Measurements from ENCODE around the gene ARHGEF37.

Gene ARHGEF37

DNA sequence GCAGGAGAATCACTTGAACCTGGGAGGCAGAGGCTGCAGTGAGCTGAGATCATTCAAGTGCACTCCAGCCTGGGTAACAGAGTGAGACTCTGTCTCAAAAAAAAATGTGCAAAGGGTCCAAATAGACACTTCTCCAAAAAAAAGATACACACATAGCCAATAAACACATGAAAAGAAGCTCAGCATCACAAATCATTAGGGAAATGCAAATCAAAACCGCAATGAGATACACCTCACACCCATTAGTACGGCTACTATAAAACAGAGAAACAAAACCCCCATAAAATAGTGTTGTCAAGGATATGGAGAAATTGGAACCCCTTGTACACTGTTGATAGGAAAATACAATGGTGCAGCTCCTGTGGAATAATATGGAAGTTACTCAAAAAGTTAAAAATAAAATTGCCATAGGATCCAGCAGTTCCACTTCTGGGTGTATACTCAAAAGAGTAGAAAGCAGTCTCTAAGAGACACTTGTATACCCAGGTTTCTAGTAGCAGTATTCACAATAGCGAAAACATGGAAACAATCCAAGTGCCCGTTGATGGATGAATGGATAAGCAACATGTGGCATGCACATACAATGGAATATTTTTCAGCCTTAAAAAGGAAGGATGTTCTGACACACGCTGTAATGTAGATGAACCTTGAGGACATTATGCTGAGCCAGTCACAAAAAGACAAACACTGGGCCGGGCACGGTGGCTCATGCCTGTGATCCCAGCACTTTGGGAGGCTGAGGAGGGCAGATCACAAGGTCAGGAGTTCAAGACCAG, 91.6 kb downstream of the ARHGEF37 start:
- Histone ChIP-seq H2AFZ (ENCODE audit: low read depth, low read length) (no peak overlapping the region), H3K36me3 (ENCODE audit: insufficient read depth, low read length) (no peaks in the 10 kb centered on the region), H3K4me1 (ENCODE audit: insufficient read depth, low read length) (no peaks in the 10 kb centered on the region), H3K4me3 (ENCODE audit: low read length) (no peak overlapping the region), H3K27me3 (ENCODE audit: insufficient read depth, low read length) (no peaks in the 10 kb centered on the region), H3K9me3 (ENCODE audit: low read length) (no peaks in the 10 kb centered on the region)

DNA sequence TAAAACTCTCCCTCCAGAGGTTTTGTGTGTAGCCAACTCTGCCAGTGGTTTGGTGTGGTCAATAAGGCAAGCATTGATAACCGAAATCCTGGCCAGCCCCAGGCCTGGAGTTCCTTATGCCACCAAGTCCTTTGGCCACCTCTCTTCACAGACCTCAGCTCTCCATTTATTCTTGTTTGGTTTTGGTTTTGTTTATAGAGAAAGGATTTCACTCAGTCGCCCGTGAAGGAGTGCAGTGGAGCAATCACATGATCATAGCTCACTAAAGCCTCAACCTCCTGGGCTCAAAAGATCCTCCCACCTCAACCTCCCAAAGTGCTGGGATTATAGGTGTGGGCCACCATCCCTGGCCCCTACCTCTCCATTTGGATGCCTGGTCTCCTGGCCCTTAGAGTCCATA, 93.4 kb downstream of the ARHGEF37 start:
- Histone ChIP-seq H2AFZ (ENCODE audit: low read depth, low read length) (no peak overlapping the region), H3K9me3 (ENCODE audit: low read length) (no peaks in the 10 kb centered on the region), H3K27me3 (ENCODE audit: insufficient read depth, low read length) (no peaks in the 10 kb centered on the region), H3K4me1 (ENCODE audit: insufficient read depth, low read length) (no peaks in the 10 kb centered on the region), H3K4me3 (ENCODE audit: low read length) (no peak overlapping the region), H3K36me3 (ENCODE audit: insufficient read depth, low read length) (no peaks in the 10 kb centered on the region)

DNA sequence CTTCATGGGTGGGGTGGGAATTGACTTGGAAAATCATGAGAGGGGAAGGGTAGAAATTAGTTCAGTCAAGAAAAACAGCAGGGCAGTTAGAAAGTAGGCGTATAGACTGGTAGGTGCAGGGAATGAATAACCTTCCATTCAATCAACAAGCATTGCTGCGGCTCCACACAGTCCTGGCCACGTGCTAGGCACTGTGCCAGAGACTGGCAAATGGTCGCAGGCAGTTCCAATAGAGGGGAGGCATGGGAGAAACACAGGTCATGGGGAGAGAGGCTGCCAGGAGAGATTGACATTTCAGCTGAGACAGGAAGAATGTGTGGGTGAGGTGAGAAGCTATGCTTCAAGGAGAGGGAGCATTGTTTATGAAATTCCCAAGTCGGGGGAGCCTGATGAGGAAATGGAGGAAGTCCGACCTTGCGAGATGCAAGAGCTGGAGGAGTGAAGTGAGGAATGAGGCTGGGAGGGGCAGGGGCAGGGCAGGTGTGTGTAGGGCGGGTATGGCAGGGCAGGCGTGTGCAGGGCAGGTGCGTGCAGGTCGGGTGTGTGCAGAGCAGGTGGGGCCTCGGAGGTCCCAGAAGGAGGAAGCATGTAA, 94.4 kb downstream of the ARHGEF37 start:
- H3K4me1 ChIP-seq (ENCODE audit: insufficient read depth, low read length): no peaks in the 10 kb centered on the region
- no peak overlapping the region for H2AFZ ChIP-seq (ENCODE audit: low read depth, low read length)
- no peak overlapping the region for H3K4me3 ChIP-seq (ENCODE audit: low read length)
- H3K9me3 ChIP-seq (ENCODE audit: low read length): no peaks in the 10 kb centered on the region
- no peaks in the 10 kb centered on the region for H3K27me3 ChIP-seq (ENCODE audit: insufficient read depth, low read length)
- no peaks in the 10 kb centered on the region for H3K36me3 ChIP-seq (ENCODE audit: insufficient read depth, low read length)

DNA sequence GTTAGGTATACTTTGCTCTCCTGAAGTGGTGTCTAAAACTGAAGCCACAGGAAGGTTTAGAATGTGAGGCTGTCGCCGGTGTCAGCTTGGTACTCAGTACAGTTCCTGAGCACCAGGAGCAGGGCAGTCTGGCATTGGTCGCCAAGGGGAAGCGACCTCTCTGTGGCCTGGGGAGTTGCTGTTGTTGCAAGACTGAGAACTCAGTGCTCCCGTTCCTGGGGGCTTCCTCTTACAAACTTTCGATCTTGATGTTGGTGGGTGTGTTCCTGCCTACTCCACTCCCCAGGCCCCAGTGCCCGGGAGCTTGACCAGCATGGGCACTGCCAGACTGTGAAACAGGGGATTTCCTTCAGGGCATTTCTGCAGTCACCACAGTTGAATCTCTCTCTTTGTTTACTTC, 96.4 kb downstream of the ARHGEF37 start:
- no peaks in the 10 kb centered on the region for H3K4me1 ChIP-seq (ENCODE audit: insufficient read depth, low read length)
- no peaks in the 10 kb centered on the region for H3K27me3 ChIP-seq (ENCODE audit: insufficient read depth, low read length)
- H3K36me3 ChIP-seq (ENCODE audit: insufficient read depth, low read length): no peaks in the 10 kb centered on the region
- no peak overlapping the region for H2AFZ ChIP-seq (ENCODE audit: low read depth, low read length)
- no peaks in the 10 kb centered on the region for H3K9me3 ChIP-seq (ENCODE audit: low read length)
- no peak overlapping the region for H3K4me3 ChIP-seq (ENCODE audit: low read length)

DNA sequence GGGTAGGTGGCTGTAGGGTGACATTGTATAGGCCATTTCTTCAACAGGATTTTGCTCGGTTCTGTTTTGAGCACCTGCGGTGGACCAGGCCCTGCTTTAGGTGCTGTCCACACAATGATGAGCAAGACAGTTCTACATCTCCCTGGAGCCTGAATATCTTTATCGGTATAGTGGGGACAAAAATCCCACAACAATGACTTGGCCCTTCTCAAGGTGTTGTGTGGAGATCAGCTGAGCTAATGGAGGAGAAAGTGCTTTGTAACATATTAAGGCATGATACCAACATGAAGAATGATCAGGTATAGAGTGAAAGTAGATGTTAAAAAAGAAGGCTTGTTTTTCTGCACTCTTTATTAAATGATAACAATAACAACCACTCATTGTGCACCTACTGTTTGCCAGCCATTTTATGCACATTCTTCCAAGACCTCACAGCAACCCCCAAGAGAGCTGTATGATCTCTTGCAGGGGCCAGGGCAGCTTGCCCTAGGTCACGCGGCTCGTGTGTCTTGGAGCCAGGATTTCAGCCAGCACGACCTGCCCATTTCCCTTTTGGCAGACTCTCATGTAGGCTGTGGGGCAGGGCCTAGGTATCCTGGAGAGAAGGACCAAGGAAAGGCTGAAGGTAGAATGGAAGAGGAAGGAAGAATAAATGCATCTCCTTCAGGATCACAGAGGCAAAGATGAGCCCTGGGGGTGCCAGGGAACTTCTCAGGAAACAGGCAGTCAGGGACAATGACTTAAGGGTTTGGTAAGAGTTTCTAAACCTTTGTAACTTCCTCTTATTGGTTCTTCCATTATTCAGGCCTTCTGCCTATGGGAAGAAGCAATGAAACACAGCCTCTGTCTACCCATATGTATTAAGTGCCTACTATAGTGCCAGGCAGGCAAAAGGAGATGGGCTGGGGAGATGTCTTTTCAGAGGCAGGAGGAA, 98.8 kb downstream of the ARHGEF37 start:
- Histone ChIP-seq H3K9me3 (ENCODE audit: low read length) (no peaks in the 10 kb centered on the region), H2AFZ (ENCODE audit: low read depth, low read length) (no peak overlapping the region), H3K27me3 (ENCODE audit: insufficient read depth, low read length) (peaks cover 6% of the 10 kb centered on the region), H3K36me3 (ENCODE audit: insufficient read depth, low read length) (no peaks in the 10 kb centered on the region), H3K4me3 (ENCODE audit: low read length) (no peak overlapping the region), H3K4me1 (ENCODE audit: insufficient read depth, low read length) (no peaks in the 10 kb centered on the region)

DNA sequence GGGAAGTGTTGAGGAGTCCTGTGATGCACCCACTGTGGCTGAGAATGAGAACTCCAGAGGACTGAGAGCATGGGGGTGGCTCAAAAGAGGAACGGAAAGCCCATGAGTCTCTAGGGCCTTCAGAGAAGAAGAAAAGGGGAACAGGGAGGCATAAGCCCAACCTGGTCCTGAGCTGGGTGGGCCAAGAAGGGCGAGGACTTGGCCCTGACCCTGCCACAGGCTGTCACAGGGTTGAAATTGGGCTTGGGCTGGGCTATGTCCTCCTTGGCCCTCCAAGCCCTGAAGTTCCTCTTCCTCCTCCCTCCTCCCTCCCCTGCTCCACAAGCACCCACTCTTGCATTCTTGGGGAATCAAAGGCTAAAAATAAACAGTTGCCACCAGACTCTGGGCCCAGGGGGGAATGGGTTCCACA, 99.5 kb downstream of the ARHGEF37 start:
- Histone ChIP-seq H3K9me3 (ENCODE audit: low read length) (no peaks in the 10 kb centered on the region), H3K4me3 (ENCODE audit: low read length) (no peak overlapping the region), H2AFZ (ENCODE audit: low read depth, low read length) (no peak overlapping the region), H3K4me1 (ENCODE audit: insufficient read depth, low read length) (no peaks in the 10 kb centered on the region), H3K36me3 (ENCODE audit: insufficient read depth, low read length) (no peaks in the 10 kb centered on the region), H3K27me3 (ENCODE audit: insufficient read depth, low read length) (peaks cover 6% of the 10 kb centered on the region)

DNA sequence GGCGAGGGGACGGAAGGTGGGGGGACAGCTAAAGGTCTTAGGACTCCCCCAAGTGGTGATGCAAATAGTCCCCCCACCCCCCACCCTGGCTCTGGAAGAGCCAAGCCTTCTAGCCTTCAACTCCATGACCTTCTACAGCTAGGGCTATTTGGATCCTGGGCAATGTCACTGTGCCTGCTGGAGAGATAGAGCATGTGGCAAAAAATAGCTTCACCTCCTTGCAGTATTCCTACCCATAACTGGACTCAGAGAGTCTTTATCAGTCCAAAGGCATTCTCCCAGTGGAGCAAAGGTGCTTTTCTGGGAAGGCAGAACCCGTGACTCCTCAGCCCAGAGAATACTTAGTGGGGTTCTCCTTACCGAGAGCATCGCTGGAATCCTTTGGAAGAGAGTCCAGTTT, 100.0 kb downstream of the ARHGEF37 start:
- Histone ChIP-seq H3K27me3 (ENCODE audit: insufficient read depth, low read length) (peaks cover 6% of the 10 kb centered on the region), H2AFZ (ENCODE audit: low read depth, low read length) (no peak overlapping the region), H3K36me3 (ENCODE audit: insufficient read depth, low read length) (no peaks in the 10 kb centered on the region), H3K4me3 (ENCODE audit: low read length) (no peak overlapping the region), H3K9me3 (ENCODE audit: low read length) (no peaks in the 10 kb centered on the region), H3K4me1 (ENCODE audit: insufficient read depth, low read length) (no peaks in the 10 kb centered on the region)

DNA sequence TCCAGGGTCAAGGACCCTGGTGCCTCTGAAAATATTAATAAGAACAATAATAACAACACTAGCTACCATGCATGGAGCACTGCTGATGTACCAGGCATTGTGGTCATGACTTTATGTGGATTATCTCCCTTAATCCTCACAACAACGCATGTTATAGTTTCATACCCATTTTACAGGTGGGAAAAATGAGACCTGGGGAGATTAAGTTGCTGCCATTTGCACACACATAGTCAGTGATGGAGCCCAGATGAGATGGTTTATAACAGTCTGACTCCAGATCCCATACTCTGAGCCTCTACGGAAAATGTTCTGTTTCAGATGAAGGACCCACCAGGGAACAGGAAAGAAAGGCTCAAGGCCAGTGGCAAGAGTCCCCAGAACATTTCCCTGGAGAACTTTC, 100.6 kb downstream of the ARHGEF37 start:
- H3K4me3 ChIP-seq (ENCODE audit: low read length): no peak overlapping the region
- no peaks in the 10 kb centered on the region for H3K4me1 ChIP-seq (ENCODE audit: insufficient read depth, low read length)
- H3K36me3 ChIP-seq (ENCODE audit: insufficient read depth, low read length): no peaks in the 10 kb centered on the region
- H2AFZ ChIP-seq (ENCODE audit: low read depth, low read length): no peak overlapping the region
- H3K9me3 ChIP-seq (ENCODE audit: low read length): no peaks in the 10 kb centered on the region
- H3K27me3 ChIP-seq (ENCODE audit: insufficient read depth, low read length): peaks cover 6% of the 10 kb centered on the region

DNA sequence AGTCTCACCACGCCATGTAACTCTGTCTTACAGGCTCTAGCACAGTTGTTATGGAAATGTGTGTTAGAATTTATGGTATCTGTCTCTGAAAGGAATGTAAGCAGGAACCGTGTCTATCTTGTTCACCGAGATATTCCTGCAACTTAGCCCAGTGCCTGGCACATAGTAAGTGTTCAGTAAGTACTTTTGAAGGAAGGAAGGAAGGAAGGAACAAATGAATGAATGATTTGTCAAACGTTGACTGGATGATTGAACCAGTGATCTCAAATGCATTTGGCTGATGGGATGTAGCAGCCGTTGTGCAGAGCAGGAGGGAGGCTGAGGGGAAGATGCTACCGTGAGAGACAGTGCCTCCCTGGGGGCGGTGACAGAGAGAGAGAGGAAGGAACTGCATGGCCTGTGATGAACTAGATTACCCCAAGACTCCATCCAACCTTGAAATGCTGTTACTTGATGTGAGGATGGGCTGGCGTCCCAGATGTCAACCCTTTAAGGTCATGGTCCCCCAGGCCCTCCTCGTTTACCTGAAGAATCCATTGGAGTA, 101.3 kb downstream of the ARHGEF37 start:
- H2AFZ ChIP-seq (ENCODE audit: low read depth, low read length): no peak overlapping the region
- no peaks in the 10 kb centered on the region for H3K9me3 ChIP-seq (ENCODE audit: low read length)
- no peaks in the 10 kb centered on the region for H3K36me3 ChIP-seq (ENCODE audit: insufficient read depth, low read length)
- H3K4me3 ChIP-seq (ENCODE audit: low read length): no peak overlapping the region
- H3K4me1 ChIP-seq (ENCODE audit: insufficient read depth, low read length): no peaks in the 10 kb centered on the region
- peaks cover 6% of the 10 kb centered on the region for H3K27me3 ChIP-seq (ENCODE audit: insufficient read depth, low read length)

DNA sequence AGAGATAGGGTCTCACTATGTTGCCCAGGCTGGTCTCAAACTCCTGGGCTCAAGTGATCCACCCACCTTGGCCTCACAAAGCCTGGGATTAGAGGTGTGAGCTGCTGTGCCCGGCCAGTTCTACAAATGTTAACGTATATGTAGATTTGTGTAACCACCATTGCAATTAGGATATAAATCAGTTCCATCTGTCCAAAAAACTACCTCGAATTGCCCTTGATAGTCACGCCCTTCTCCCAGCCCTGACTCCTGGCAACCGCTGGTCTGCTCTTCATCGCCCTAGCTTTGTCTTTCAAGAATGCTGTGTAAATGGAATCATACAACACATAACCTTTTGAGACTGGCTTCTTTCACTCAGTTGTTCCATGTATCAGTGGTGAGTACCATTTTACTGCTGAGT, 102.7 kb downstream of the ARHGEF37 start:
- Histone ChIP-seq H3K36me3 (ENCODE audit: insufficient read depth, low read length) (no peaks in the 10 kb centered on the region), H3K4me1 (ENCODE audit: insufficient read depth, low read length) (no peaks in the 10 kb centered on the region), H2AFZ (ENCODE audit: low read depth, low read length) (no peak overlapping the region), H3K9me3 (ENCODE audit: low read length) (no peaks in the 10 kb centered on the region), H3K27me3 (ENCODE audit: insufficient read depth, low read length) (peaks cover 6% of the 10 kb centered on the region), H3K4me3 (ENCODE audit: low read length) (no peak overlapping the region)

DNA sequence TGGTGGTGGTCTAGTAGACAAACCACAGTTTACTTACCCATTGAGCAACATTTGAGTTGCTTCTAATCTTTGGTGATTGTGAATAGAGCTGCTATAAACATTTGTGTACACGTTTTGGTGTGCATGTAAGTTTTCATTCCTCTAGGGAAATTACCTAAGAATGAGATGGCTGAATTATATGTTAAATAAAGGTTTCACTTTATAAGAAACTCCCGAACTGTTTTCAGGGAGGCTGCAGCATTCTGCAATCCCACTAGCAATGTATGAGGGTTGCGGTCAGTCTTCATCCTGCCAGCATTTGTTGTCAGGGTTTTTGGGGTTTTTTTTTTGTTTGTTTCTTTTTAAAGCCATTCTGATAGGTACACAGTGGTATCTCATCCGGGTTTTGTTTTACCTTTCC, 103.1 kb downstream of the ARHGEF37 start:
- H3K4me1 ChIP-seq (ENCODE audit: insufficient read depth, low read length): no peaks in the 10 kb centered on the region
- H3K27me3 ChIP-seq (ENCODE audit: insufficient read depth, low read length): peaks cover 6% of the 10 kb centered on the region
- no peak overlapping the region for H3K4me3 ChIP-seq (ENCODE audit: low read length)
- H3K9me3 ChIP-seq (ENCODE audit: low read length): no peaks in the 10 kb centered on the region
- no peaks in the 10 kb centered on the region for H3K36me3 ChIP-seq (ENCODE audit: insufficient read depth, low read length)
- H2AFZ ChIP-seq (ENCODE audit: low read depth, low read length): no peak overlapping the region
